ENCODE results near the gene CAMK2N1. TPM values are rescaled to one million over a fixed set of nuclear protein-coding genes. Genes with fewer than 3 reads are reported as not detected.

CAMK2N1 gene
- total and polyA plus RNA-seq, 2 of the 13 experiments (the other 11 are each of a cell fraction or from before 2014, with no cell fraction given) = 38.0 to 38.6 TPM

DNA sequence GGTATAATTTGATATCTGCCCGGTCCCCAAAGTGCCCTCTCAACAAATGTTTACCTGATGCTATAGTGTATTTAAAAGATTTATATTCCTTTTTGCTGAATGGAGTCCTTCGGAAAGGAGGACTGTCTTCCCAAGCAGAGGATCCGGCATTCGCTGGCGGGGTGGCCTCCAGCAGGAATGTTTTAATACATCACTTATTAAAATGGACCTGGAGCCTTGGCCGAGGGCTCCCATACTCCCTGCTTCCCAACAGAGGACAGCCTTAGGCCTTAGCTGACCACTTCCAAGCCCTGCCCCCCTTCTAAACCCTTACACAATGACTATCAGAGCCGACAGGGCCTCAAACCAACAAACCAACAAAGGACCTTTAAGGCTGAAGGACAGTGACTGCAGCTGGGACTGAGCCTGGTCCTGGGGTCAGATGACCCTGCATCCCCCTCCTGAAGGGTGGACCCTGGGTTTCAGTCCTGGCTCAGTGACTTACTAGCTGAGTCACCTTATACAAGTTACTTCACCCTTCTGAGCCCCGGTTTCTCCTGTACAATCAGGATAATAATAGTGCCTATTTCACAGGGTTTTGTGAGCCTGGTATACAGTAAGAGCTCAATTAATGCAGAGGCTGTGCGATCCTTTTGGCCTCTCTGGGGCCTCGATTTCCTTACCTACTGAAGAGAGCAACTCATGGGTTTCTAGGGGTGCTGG lies 5.6 kb downstream of the CAMK2N1 start (continued):
- TF ChIP-seq, protein P1, sequence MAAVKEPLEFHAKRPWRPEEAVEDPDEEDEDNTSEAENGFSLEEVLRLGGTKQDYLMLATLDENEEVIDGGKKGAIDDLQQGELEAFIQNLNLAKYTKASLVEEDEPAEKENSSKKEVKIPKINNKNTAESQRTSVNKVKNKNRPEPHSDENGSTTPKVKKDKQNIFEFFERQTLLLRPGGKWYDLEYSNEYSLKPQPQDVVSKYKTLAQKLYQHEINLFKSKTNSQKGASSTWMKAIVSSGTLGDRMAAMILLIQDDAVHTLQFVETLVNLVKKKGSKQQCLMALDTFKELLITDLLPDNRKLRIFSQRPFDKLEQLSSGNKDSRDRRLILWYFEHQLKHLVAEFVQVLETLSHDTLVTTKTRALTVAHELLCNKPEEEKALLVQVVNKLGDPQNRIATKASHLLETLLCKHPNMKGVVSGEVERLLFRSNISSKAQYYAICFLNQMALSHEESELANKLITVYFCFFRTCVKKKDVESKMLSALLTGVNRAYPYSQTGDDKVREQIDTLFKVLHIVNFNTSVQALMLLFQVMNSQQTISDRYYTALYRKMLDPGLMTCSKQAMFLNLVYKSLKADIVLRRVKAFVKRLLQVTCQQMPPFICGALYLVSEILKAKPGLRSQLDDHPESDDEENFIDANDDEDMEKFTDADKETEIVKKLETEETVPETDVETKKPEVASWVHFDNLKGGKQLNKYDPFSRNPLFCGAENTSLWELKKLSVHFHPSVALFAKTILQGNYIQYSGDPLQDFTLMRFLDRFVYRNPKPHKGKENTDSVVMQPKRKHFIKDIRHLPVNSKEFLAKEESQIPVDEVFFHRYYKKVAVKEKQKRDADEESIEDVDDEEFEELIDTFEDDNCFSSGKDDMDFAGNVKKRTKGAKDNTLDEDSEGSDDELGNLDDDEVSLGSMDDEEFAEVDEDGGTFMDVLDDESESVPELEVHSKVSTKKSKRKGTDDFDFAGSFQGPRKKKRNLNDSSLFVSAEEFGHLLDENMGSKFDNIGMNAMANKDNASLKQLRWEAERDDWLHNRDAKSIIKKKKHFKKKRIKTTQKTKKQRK (IDR thresholded peaks at IDR 0.05; ENCODE audit: low read length) = no peak
- TF ChIP-seq FOXA1 (IDR thresholded peaks at IDR 0.05) = no peak
- peak; percentile 75 for TF ChIP-seq FOXA1 (CRISPR knock-in tag; IDR thresholded peaks at IDR 0.05)
- TF ChIP-seq MEF2D (CRISPR knock-in tag; IDR thresholded peaks at IDR 0.05) = 0 out of 2 replicates have a peak, but pooled peaks have one; percentile 45
- peak; percentile 74; the same call in 1 of the 2 replicates for TF ChIP-seq ETV6 (CRISPR knock-in tag; conservative IDR thresholded peaks at IDR 0.05)
- no peak; the same call in 1 of the 2 replicates for TF ChIP-seq TRIM24 (CRISPR knock-in tag; IDR thresholded peaks at IDR 0.05)
- TF ChIP-seq, protein P2, sequence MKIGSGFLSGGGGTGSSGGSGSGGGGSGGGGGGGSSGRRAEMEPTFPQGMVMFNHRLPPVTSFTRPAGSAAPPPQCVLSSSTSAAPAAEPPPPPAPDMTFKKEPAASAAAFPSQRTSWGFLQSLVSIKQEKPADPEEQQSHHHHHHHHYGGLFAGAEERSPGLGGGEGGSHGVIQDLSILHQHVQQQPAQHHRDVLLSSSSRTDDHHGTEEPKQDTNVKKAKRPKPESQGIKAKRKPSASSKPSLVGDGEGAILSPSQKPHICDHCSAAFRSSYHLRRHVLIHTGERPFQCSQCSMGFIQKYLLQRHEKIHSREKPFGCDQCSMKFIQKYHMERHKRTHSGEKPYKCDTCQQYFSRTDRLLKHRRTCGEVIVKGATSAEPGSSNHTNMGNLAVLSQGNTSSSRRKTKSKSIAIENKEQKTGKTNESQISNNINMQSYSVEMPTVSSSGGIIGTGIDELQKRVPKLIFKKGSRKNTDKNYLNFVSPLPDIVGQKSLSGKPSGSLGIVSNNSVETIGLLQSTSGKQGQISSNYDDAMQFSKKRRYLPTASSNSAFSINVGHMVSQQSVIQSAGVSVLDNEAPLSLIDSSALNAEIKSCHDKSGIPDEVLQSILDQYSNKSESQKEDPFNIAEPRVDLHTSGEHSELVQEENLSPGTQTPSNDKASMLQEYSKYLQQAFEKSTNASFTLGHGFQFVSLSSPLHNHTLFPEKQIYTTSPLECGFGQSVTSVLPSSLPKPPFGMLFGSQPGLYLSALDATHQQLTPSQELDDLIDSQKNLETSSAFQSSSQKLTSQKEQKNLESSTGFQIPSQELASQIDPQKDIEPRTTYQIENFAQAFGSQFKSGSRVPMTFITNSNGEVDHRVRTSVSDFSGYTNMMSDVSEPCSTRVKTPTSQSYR (CRISPR knock-in tag; IDR thresholded peaks at IDR 0.05; ENCODE audit: borderline replicate concordance) = peak; percentile 99
- peak; percentile 94 for TF ChIP-seq ZFX (CRISPR knock-in tag; IDR thresholded peaks at IDR 0.05; ENCODE audit: low read depth)
- no peak for TF ChIP-seq ZNF546 (CRISPR knock-in tag; conservative IDR thresholded peaks at IDR 0.05)
- peak; percentile 94 for TF ChIP-seq TEAD3 (CRISPR knock-in tag; optimal IDR thresholded peaks at IDR 0.05; ENCODE audit: borderline replicate concordance)
- peak; percentile 49; the same call in 1 of the 2 replicates for TF ChIP-seq AHR (CRISPR knock-in tag; IDR thresholded peaks at IDR 0.05)
- TF ChIP-seq CBX1 (IDR thresholded peaks at IDR 0.05; ENCODE audit: low read depth) = no peak
- peak; percentile 14; the same call in 1 of the 2 replicates for TF ChIP-seq NFE2L2 (IDR thresholded peaks at IDR 0.05; ENCODE audit: low read length)
- TF ChIP-seq CREB1 (IDR thresholded peaks at IDR 0.05) = no peak; the same call in 1 of the 2 replicates
- peak; percentile 86 for TF ChIP-seq CREB1 (CRISPR knock-in tag; IDR thresholded peaks at IDR 0.05)
- peak; percentile 81 for TF ChIP-seq HNRNPUL1 (IDR thresholded peaks at IDR 0.05; ENCODE audit: low read depth, low read length)
- TF ChIP-seq KAT8 (CRISPR knock-in tag; IDR thresholded peaks at IDR 0.05) = peak; percentile 82
- no peak; the same call in 1 of the 2 replicates for TF ChIP-seq ZNF451 (CRISPR knock-in tag; IDR thresholded peaks at IDR 0.05)
- peak; percentile 82; the same call in 1 of the 2 replicates for TF ChIP-seq CEBPB (IDR thresholded peaks at IDR 0.05; ENCODE audit: borderline replicate concordance, low read depth, low read length)
- 0 out of 2 replicates have a peak, but pooled peaks have one; percentile 50 for TF ChIP-seq HHEX (CRISPR knock-in tag; IDR thresholded peaks at IDR 0.05)
- peak; percentile 67; the same call in 1 of the 2 replicates for TF ChIP-seq ARNTL (CRISPR knock-in tag; IDR thresholded peaks at IDR 0.05)
- no peak; the same call in 1 of the 2 replicates for TF ChIP-seq EED (CRISPR knock-in tag; IDR thresholded peaks at IDR 0.05)
- TF ChIP-seq, protein P3, sequence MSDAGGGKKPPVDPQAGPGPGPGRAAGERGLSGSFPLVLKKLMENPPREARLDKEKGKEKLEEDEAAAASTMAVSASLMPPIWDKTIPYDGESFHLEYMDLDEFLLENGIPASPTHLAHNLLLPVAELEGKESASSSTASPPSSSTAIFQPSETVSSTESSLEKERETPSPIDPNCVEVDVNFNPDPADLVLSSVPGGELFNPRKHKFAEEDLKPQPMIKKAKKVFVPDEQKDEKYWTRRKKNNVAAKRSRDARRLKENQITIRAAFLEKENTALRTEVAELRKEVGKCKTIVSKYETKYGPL (CRISPR knock-in tag; IDR thresholded peaks at IDR 0.05) = peak; percentile 80; the same call in 1 of the 2 replicates
- peak; percentile 86 for TF ChIP-seq ZNF263 (CRISPR knock-in tag; IDR thresholded peaks at IDR 0.05)
- TF ChIP-seq ELF4 (CRISPR knock-in tag; IDR thresholded peaks at IDR 0.05; ENCODE audit: borderline replicate concordance) = no peak
- TF ChIP-seq NR2F1 (CRISPR knock-in tag; IDR thresholded peaks at IDR 0.05) = peak; percentile 79 to 91
